SU-DHL-6 (cell line): ENCODE measurements around the gene ABCG1.

ENCODE experiments used
- H2AFZ ChIP-seq: fragments of 200-600 bp; sonication (generic); 2 replicates; pipeline ENCODE4 v1.6.1; 2014; ENCODE audit warnings: low read depth, mild to moderate bottlenecking, moderate library complexity, mixed read lengths, antibody characterized with exemption, low read length; ENCODE audit not compliant: severe bottlenecking
- H3F3A ChIP-seq: fragments of 200-600 bp; shearing (Covaris generic); 2 replicates; pipeline ENCODE4 v1.6.0; 2016; ENCODE audit warnings: antibody characterized with exemption, mild to moderate bottlenecking; ENCODE audit not compliant: insufficient read depth
- H3K27ac ChIP-seq: fragments of 200-600 bp; sonication (generic); 2 replicates; pipeline ENCODE4 v1.5.1; 2016; ENCODE audit warnings: low read depth, mild to moderate bottlenecking, low read length, moderate library complexity, mixed read lengths
- H3K27me3 ChIP-seq: fragments of 200-600 bp; sonication (generic), shearing (Covaris generic); 2 replicates; pipeline ENCODE4 v1.6.0; 2014; ENCODE audit warnings: mild to moderate bottlenecking, low read length
- H3K36me3 ChIP-seq: fragments of 200-600 bp; sonication (generic); 2 replicates; pipeline ENCODE4 v1.6.1; 2014; ENCODE audit warnings: mild to moderate bottlenecking, low read length, mixed read lengths
- H3K4me2 ChIP-seq: fragments of 300-600, 200-600 bp; shearing (Covaris generic), sonication (generic); 2 replicates; pipeline ENCODE4 v1.6.0; 2014; ENCODE audit warnings: low read length, low read depth, mild to moderate bottlenecking; ENCODE audit not compliant: poor library complexity, severe bottlenecking
- H3K4me3 ChIP-seq: fragments of 200-600 bp; sonication (generic); 2 replicates; pipeline ENCODE4 v1.5.1; 2014; ENCODE audit warnings: antibody characterized with exemption, low read length, mild to moderate bottlenecking, mixed read lengths; ENCODE audit not compliant: insufficient read depth, poor library complexity, severe bottlenecking
- H3K79me2 ChIP-seq: fragments of 200-600 bp; sonication (generic); 2 replicates; pipeline ENCODE4 v1.6.1; 2014; ENCODE audit warnings: mild to moderate bottlenecking, low read length, moderate library complexity; ENCODE audit not compliant: insufficient read depth
- H3K9ac ChIP-seq: fragments of 200-600 bp; sonication (generic); 2 replicates; pipeline ENCODE4 v1.7.0; 2014; ENCODE audit warnings: mild to moderate bottlenecking, low read length
- H3K9me2 ChIP-seq: fragments of 200-600 bp; sonication (generic); replicated peaks from 2 replicates; pipeline ENCODE4 v1.6.1; 2014; ENCODE audit warnings: low read length; ENCODE audit not compliant: insufficient read depth
- H3K9me3 ChIP-seq: fragments of 200-600 bp; sonication (generic); 2 replicates; pipeline ENCODE4 v1.6.1; 2014; ENCODE audit warnings: low read length, mixed read lengths; ENCODE audit not compliant: insufficient read depth
- H4K20me1 ChIP-seq: fragments of 200-600 bp; sonication (generic); 2 replicates; pipeline ENCODE4 v1.6.1; 2014; ENCODE audit warnings: low read depth, mild to moderate bottlenecking, antibody characterized with exemption, low read length, moderate library complexity, mixed read lengths
- CTCF ChIP-seq: fragments of 200-600 bp; sonication (generic); IDR thresholded peaks from one replicate; pipeline ENCODE4 v1.5.1; 2017; ENCODE audit warnings: antibody characterized with exemption, mild to moderate bottlenecking, low read length, moderate library complexity; ENCODE audit not compliant: insufficient read depth, poor library complexity, severe bottlenecking
- EZH2phosphoT487 ChIP-seq: fragments of 200-600 bp; sonication (generic), shearing (Covaris generic); conservative IDR thresholded peaks from 2 replicates; pipeline ENCODE4 v1.6.1; 2018; ENCODE audit warnings: mild to moderate bottlenecking, antibody characterized with exemption, low read length, moderate library complexity, mixed read lengths

Gene ABCG1

GRCh38 chr21:42228709-42229220 is 9.8 kb downstream of the ABCG1 start:
- Histone ChIP-seq H3K27me3 (no peaks in the 10 kb centered on the region), H3K27ac (no peak overlapping the region), H3F3A (peaks cover 16% of the 10 kb centered on the region), H3K9me2 (no peaks in the 10 kb centered on the region), H4K20me1 (no peaks in the 10 kb centered on the region), H3K4me3 (no peak overlapping the region), H3K9ac (0 out of 2 replicates have a peak overlapping the region, but pooled peaks have one; percentile 5), H3K9me3 (no peaks in the 10 kb centered on the region), H2AFZ (no peak overlapping the region), H3K36me3 (no peaks in the 10 kb centered on the region), H3K79me2 (no peaks in the 10 kb centered on the region), H3K4me2 (no peak overlapping the region)
- no peak for TF ChIP-seq EZH2phosphoT487
- no peak for TF ChIP-seq CTCF

- Histone ChIP-seq H3K27ac (no peak overlapping the region), H3K36me3 (no peaks in the 10 kb centered on the region), H4K20me1 (no peaks in the 10 kb centered on the region), H2AFZ (no peak overlapping the region), H3K9me3 (no peaks in the 10 kb centered on the region), H3K9me2 (no peaks in the 10 kb centered on the region), H3F3A (peaks cover 21% of the 10 kb centered on the region), H3K79me2 (no peaks in the 10 kb centered on the region), H3K4me2 (no peak overlapping the region), H3K27me3 (no peaks in the 10 kb centered on the region), H3K9ac (no peak overlapping the region), H3K4me3 (no peak overlapping the region)
- TF ChIP-seq CTCF, result no peak
- no peak for TF ChIP-seq EZH2phosphoT487
Measured at GRCh38 chr21:42229676-42230075, 10.7 kb downstream of the ABCG1 start.

- Histone ChIP-seq H3K27me3 (no peaks in the 10 kb centered on the region), H3K36me3 (no peaks in the 10 kb centered on the region), H3F3A (peaks cover 21% of the 10 kb centered on the region), H4K20me1 (no peaks in the 10 kb centered on the region), H3K27ac (no peak overlapping the region), H3K4me2 (no peak overlapping the region), H3K9me2 (no peaks in the 10 kb centered on the region), H3K9me3 (no peaks in the 10 kb centered on the region), H3K9ac (no peak overlapping the region), H2AFZ (no peak overlapping the region), H3K4me3 (no peak overlapping the region), H3K79me2 (no peaks in the 10 kb centered on the region)
- TF ChIP-seq CTCF (no peak), EZH2phosphoT487 (no peak)
Measured at GRCh38 chr21:42230178-42230577, 11.2 kb downstream of the ABCG1 start.
